ENCODE results near the gene CHCHD3. TPM values are rescaled to one million over a fixed set of nuclear protein-coding genes. Genes with fewer than 3 reads are reported as not detected.
"Not testable (repeated sequence)": the region's sequence is repeated elsewhere in the genome, so short reads cannot be mapped to it uniquely, and the experiment has no call there.

CHCHD3 gene
- total RNA-seq, 2 experiments from 2014 or later: 21.6 to 21.7 TPM

- Mint-ChIP-seq H3K4me3 (no peak overlapping the region), H3K27ac (no peak overlapping the region), H3K36me3 (ENCODE audit: low read depth) (peaks cover 63% of the 10 kb centered on the region), H3K27me3 (no peaks in the 10 kb centered on the region), H3K9me3 (peaks cover 3% of the 10 kb centered on the region), H3K4me1 (ENCODE audit: low read depth) (no peaks in the 10 kb centered on the region)
- H3K4me1 ChIP-seq (ENCODE audit: insufficient read depth, low read length): no peaks in the 10 kb centered on the region
- intact Hi-C loops (cut with DNase I, micrococcal nuclease): no loop called here
- no peak for DNase-seq
- no peak overlapping the region for H3K27ac ChIP-seq (ENCODE audit: low read depth in 1 of 2, low read length in 2 of 2)
- no peaks in the 10 kb centered on the region for H3K27me3 ChIP-seq (ENCODE audit: control insufficient read depth in 1 of 2, insufficient read depth in 2 of 2, low read length in 2 of 2)
- no peak for TF ChIP-seq CTCF (IDR thresholded peaks at IDR 0.05)
- H3K9me3 ChIP-seq (ENCODE audit: control insufficient read depth in 1 of 2, insufficient read depth in 1 of 2, low read length in 2 of 2): peaks cover 0 to 6% of the 10 kb centered on the region in 2 experiments
- H3K36me3 ChIP-seq (ENCODE audit: insufficient read depth, low read length): peaks cover 5% of the 10 kb centered on the region
- POLR2A ChIA-PET: no interaction called here
- CTCF ChIA-PET: no interaction called here
- H3K4me3 ChIP-seq (ENCODE audit: low read length): no peak overlapping the region
- no peak for ATAC-seq (ENCODE audit: poor library complexity)
Observed at GRCh38 chr7:132901241-132901640, 180.6 kb downstream of the CHCHD3 start.

GRCh38 chr7:132899833-132900232 lies 182.1 kb downstream of the CHCHD3 start:
- no peaks in the 10 kb centered on the region for H3K4me1 ChIP-seq (ENCODE audit: insufficient read depth, low read length)
- no peak overlapping the region for H3K4me3 ChIP-seq (ENCODE audit: low read length)
- no peak overlapping the region for H3K27ac ChIP-seq (ENCODE audit: low read depth in 1 of 2, low read length in 2 of 2)
- Mint-ChIP-seq H3K27me3 (no peaks in the 10 kb centered on the region), H3K4me3 (no peak overlapping the region), H3K36me3 (ENCODE audit: low read depth) (peaks cover 60% of the 10 kb centered on the region), H3K27ac (no peak overlapping the region), H3K4me1 (ENCODE audit: low read depth) (no peaks in the 10 kb centered on the region), H3K9me3 (peaks cover 3% of the 10 kb centered on the region)
- H3K27me3 ChIP-seq (ENCODE audit: control insufficient read depth in 1 of 2, insufficient read depth in 2 of 2, low read length in 2 of 2): no peaks in the 10 kb centered on the region
- ATAC-seq (ENCODE audit: poor library complexity): no peak
- intact Hi-C loops (cut with DNase I, micrococcal nuclease): no loop called here
- TF ChIP-seq CTCF (IDR thresholded peaks at IDR 0.05): no peak
- DNase-seq: no peak
- ChIA-PET POLR2A (no interaction called here), CTCF (no interaction called here)
- H3K9me3 ChIP-seq (ENCODE audit: control insufficient read depth in 1 of 2, insufficient read depth in 1 of 2, low read length in 2 of 2): peaks cover 0 to 6% of the 10 kb centered on the region in 2 experiments
- H3K36me3 ChIP-seq (ENCODE audit: insufficient read depth, low read length): peaks cover 5% of the 10 kb centered on the region

- intact Hi-C loops (cut with DNase I, micrococcal nuclease); H3K27ac Mint-ChIP-seq: not testable (repeated sequence)
- peaks cover 58% of the 10 kb centered on the region for H3K36me3 Mint-ChIP-seq (ENCODE audit: low read depth)
Observed at GRCh38 chr7:132898641-132899175, 183.2 kb downstream of the CHCHD3 start.

GRCh38 chr7:132897093-132897687 lies 184.7 kb downstream of the CHCHD3 start:
- H3K27me3 ChIP-seq (ENCODE audit: control insufficient read depth in 1 of 2, insufficient read depth in 2 of 2, low read length in 2 of 2): no peaks in the 10 kb centered on the region
- no peak for DNase-seq
- H3K36me3 ChIP-seq (ENCODE audit: insufficient read depth, low read length): peaks cover 5% of the 10 kb centered on the region
- H3K9me3 Mint-ChIP-seq: no peaks in the 10 kb centered on the region
- no peaks in the 10 kb centered on the region for H3K4me1 ChIP-seq (ENCODE audit: insufficient read depth, low read length)
- no peak overlapping the region for H3K4me3 ChIP-seq (ENCODE audit: low read length)
- CTCF ChIA-PET: no interaction called here
- H3K9me3 ChIP-seq (ENCODE audit: control insufficient read depth in 1 of 2, insufficient read depth in 1 of 2, low read length in 2 of 2): peaks cover 0 to 10% of the 10 kb centered on the region in 2 experiments
- H3K27ac Mint-ChIP-seq: no peak overlapping the region
- H3K36me3 Mint-ChIP-seq (ENCODE audit: low read depth): peaks cover 57% of the 10 kb centered on the region
- TF ChIP-seq CTCF (IDR thresholded peaks at IDR 0.05): no peak
- no peak overlapping the region for H3K27ac ChIP-seq (ENCODE audit: low read depth in 1 of 2, low read length in 2 of 2)
- intact Hi-C loops (cut with DNase I, micrococcal nuclease): no loop called here
- no peak for ATAC-seq (ENCODE audit: poor library complexity)
- no peak overlapping the region for H3K4me3 Mint-ChIP-seq
- H3K4me1 Mint-ChIP-seq (ENCODE audit: low read depth): no peaks in the 10 kb centered on the region
- POLR2A ChIA-PET: no interaction called here
- no peaks in the 10 kb centered on the region for H3K27me3 Mint-ChIP-seq

More at GRCh38 chr7:132898641-132899175, 183.2 kb downstream of the CHCHD3 start:
- POLR2A ChIA-PET; H3K27me3 Mint-ChIP-seq; H3K4me3 ChIP-seq (ENCODE audit: low read length); DNase-seq; ATAC-seq (ENCODE audit: poor library complexity); H3K9me3 ChIP-seq (ENCODE audit: control insufficient read depth in 1 of 2, insufficient read depth in 1 of 2, low read length in 2 of 2); H3K9me3 Mint-ChIP-seq; H3K4me1 Mint-ChIP-seq (ENCODE audit: low read depth); H3K36me3 ChIP-seq (ENCODE audit: insufficient read depth, low read length); CTCF ChIA-PET; H3K4me3 Mint-ChIP-seq; H3K27me3 ChIP-seq (ENCODE audit: control insufficient read depth in 1 of 2, insufficient read depth in 2 of 2, low read length in 2 of 2); H3K27ac ChIP-seq (ENCODE audit: low read depth in 1 of 2, low read length in 2 of 2); H3K4me1 ChIP-seq (ENCODE audit: insufficient read depth, low read length): not testable (repeated sequence)
